Erythroblast (primary cell): ENCODE measurements around the gene PDE9A.
"Not testable (repeated sequence)": the region's sequence is repeated elsewhere in the genome, so short reads cannot be mapped to it uniquely, and the experiment has no call there.

ENCODE experiments used
- DNase-seq, 2 experiments: peaks; one replicate each; lab custom pipeline; 2025; lab: John Stamatoyannopoulos, UW
- GATA1 ChIP-seq: IDR thresholded peaks from 2 replicates; pipeline ENCODE4 v1.6.1; 2011; ENCODE audit warnings: low read depth, mild to moderate bottlenecking, control low read depth, low read length, moderate library complexity
- POLR2A ChIP-seq: IDR thresholded peaks from 2 replicates; pipeline ENCODE4 v1.6.1; 2011; ENCODE audit warnings: mild to moderate bottlenecking, low read length

Gene PDE9A

DNA sequence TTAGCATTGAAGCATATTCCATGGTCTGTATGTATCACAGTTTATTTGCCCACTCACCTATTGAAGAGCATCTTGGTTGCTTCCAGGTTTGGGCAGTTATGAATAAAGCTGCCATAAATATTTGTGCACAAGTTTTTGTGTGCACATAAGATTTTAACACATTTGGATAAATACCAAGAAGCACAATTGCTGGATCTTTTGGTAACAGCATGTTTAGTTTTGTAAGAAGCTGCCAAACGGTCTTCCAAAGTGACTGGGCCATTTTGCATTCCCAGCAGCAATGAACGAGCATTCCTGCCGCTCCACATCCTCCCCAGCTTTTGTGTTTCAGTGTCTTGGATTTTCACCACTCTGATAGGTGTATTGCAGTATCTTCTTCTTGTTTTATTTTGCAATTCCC lies 62.7 kb downstream of the PDE9A start:
- DNase-seq, result no peak
- no peak for TF ChIP-seq POLR2A
- no peak for TF ChIP-seq GATA1

DNA sequence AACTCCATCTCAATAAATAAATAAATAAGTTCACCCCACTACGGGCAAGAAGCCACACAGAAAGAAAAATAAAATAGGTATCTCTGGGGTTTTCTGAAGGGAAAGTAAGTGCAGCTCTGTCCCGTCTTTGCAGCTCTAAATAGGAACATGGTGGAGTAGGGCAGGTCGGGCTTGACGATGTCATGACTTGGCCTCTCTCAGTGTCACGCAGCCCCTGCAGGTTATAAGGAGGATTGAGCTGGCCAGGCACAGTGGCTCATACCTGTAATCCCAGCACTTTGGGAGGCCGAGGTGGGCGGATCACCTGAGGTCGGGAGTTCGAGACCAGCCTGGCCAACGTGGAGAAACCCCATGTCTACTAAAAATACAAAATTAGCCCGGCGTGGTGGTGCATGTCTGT lies 67.1 kb downstream of the PDE9A start:
- not testable (repeated sequence) for DNase-seq

DNA sequence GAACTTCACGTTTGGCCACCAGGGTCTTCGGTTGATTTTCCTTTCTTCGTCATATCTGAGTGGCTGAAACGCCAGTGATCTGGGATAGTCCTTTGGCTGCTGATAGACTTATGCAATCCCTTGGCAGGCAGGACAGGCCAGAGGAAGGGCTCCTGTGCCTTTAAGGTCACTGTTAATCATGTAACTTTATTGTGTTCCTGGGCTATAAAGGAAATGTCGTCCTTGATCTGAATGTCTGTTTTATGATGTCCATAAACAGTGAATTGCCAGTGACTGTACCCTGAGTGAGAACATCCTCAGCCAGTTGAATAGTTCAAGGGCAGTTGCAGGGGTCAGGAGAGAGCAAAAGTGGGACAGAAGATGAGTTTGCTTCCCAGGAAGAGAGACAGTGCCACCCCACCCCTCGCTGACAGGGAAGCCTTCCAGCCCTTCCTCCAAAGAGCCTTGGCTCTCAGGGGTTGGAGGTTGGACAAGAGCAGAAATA lies 68.0 kb downstream of the PDE9A start:
- DNase-seq, result no peak
- TF ChIP-seq POLR2A, result no peak
- no peak for TF ChIP-seq GATA1

DNA sequence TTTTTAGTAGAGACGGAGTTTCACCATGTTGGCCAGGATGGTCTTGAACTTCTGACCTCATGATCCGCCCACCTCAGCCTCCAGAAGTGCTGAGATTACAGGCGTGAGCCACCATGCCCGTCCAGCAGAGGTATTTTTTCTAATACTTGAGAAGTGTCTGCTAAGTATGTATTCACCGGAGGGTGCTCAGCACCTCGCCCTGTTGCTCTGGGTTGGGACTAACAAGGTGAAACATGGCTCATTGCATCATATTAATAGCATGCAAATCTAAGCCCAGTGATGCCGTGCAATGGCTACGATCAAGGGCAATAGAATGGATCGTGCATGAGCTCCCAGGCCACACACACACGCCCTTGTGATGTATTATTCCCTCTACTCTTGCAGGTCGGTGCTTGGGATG lies 68.7 kb downstream of the PDE9A start:
- no peak for DNase-seq
- no peak for TF ChIP-seq GATA1
- no peak for TF ChIP-seq POLR2A

DNA sequence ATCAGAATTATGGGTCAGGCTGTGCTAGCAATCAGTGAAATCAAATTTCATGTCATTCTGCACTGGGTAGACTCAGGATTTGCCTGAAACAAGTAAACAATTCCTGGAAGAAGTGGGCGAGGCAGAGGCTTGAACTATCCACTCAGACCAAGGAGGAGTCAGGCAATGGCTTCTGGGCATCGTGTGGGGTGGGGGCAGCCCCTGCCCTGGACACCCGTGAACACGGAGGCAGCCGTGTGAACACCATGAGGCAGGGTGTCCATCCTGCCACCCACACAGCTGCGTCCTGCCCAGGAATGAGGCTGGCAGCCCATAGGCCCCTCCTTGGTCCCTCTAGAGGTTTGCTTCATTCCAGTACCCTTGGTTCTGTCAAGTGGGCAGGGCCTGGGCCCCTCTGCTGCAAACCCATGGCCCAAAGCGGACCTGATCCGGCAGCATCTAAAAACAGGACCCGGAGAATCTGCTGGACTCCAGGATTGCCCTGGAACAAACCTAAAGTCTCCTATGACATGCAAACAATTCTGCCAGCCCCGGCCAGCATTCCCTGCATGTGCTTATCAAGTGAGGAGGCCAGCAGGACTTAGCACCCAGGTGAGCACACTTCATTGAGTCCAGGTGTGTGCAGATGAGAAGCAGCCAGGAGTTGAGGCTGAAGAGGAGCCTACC lies 69.5 kb downstream of the PDE9A start:
- DNase-seq, result no peak
- TF ChIP-seq GATA1 (no peak), POLR2A (no peak)

DNA sequence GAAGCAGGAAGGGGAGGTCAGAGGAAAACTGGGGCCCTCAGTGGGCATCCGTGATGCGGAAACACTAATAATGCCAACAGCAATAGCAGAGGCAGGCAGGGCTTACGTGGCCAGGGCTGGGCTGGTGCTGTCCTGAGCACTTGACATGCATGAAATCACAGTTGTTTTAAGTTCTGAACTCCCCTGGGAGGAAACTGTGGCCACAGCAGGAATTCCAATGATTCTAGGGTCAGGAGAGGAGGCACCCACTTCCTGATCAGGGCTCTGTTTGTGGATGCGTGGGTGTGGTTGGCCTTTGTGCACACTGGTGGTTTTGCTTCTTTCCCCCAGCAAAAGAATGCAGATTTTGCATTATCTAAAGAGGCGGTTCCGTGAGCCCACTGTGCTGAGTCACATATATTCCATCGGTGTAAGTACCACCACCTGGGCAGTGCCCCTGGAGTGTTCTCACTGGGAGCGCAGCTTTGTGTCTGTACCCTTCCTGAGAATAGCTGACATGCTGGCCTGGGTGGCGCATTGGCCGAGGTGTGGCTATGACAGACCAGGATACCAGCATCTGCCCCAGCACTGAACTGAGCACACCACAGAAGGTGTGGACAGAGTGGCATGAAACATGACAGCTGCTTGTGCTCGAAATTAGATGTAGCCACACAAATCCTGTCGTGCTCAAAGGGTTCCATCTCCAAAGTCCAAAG lies 71.0 kb downstream of the PDE9A start:
- no peak for DNase-seq
- TF ChIP-seq POLR2A, result no peak
- no peak for TF ChIP-seq GATA1

DNA sequence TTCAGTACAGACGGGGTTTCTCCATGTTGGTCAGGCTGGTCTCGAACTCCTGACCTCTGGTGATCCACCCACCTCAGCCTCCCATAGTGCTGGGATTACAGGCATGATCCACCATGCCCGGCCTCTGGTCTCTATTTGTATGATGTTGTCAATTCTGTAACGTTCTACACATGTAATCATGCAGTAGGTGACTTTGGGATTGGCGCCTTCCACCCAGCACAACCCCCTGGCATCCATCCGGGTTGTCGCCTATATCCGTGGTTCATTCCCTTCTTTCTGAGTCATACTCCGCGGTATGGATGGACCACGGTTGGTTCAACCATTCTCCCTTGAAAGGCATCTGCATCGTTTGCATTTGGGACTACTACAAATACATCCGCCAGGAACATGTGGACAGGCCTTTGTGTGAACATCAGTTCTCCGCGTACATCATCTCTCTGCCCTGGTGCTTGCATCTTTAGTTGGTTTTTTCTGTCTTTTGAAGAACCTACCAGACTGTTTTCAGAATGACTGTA lies 72.1 kb downstream of the PDE9A start:
- no peak for DNase-seq
- no peak for TF ChIP-seq GATA1
- no peak for TF ChIP-seq POLR2A

DNA sequence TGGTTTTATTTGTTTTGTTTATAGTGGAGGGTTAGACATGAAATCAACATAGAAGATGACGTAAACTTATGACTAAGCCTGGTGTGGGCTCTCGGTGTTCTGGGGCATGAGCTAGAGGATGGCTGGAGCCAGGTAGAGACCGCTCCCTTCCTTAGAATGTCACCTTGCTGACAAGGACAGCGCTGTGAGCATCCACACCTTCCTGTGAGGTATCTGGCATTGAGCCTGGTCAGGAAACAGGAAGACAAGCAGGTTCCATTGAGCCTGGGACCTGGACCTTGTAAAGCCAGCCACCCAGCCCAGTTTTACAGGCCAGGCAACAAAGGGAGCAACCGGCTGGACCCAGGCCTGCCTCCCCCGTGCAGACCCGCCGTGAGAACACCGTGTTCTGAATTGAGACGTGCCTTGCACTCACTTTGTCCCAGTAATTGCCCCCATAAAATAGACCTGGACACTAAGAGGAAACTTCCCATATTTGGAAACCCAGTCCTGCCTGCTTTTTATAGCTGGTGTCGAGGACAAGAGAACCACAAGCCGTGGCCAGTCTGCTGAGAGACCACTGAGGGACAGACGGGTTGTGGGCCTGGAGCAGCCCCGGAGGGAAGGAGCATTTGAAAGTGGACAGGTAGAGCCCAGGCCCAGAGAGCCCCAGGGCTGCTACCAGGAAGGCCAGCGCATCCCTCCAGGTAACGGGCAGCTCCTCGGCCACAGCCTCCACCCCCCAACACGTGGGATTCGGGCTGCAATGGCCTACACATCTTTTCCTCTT lies 78.0 kb downstream of the PDE9A start:
- no peak for DNase-seq
- TF ChIP-seq POLR2A, result no peak
- TF ChIP-seq GATA1, result no peak

DNA sequence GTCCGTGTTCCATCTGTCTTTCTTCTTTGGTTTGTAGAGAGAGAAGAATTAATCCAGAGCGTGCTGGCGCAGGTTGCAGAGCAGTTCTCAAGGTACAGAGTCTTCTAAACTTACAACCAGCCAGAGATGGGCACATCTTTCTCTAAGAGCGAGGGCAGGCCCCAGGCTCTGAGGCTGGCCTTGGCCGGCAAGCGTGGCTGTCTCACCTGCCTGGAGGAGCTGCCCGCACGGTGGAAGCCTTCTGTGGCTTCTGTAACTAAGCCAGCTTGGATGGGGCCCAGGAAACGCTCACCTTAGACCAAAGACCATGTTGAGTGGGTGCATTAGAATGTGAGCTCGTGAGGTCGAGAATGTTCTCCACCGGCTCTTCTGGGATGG lies 78.6 kb downstream of the PDE9A start:
- TF ChIP-seq POLR2A (no peak), GATA1 (no peak)
- no peak for DNase-seq

DNA sequence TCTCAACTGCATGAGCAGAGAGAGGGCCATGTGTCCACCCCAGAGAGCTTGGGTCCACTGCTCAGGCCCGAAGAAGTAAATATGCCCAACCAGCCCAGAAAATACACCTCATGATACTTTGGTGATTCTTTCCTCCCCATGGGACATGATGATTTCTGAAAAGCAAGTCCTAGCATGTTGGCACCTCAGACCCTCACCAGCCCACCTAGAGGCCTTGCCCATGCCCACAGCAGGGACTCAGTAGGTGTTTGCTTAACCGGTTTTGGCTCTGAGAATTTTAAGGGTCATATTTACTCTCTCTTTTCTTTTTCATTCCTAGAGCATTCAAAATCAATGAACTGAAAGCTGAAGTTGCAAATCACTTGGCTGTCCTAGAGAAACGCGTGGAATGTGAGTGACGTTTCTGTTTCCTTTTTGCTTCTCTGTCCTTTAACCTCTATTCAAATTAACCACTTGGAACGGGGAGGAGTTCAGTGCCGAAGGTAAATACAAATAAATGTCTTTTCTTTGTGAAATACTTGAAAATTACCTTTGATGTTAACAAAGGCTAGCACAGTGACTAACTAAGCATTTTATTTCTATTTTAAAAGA lies 79.7 kb downstream of the PDE9A start:
- no peak for DNase-seq
- TF ChIP-seq POLR2A (no peak), GATA1 (no peak)

DNA sequence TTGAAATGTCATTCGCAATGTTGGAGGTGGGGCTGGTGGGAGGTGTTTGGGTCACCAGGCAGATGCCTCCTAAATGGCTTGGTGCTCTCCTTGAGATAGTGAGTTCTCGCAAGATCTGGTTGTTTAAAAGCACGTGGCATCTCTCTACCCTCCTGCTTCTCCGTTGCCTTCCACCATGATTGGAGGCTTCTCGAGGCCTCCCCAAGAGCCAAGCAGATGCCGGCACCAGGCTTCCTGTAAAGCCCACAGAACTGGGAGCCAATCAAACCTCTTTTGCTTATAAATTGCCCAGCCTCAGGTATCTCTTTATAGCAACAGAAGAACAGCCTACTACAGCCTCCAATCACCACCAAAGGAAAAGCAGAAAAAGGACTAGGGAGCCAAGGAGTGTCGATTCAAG lies 80.5 kb downstream of the PDE9A start:
- TF ChIP-seq POLR2A (no peak), GATA1 (no peak)
- DNase-seq, result no peak

DNA sequence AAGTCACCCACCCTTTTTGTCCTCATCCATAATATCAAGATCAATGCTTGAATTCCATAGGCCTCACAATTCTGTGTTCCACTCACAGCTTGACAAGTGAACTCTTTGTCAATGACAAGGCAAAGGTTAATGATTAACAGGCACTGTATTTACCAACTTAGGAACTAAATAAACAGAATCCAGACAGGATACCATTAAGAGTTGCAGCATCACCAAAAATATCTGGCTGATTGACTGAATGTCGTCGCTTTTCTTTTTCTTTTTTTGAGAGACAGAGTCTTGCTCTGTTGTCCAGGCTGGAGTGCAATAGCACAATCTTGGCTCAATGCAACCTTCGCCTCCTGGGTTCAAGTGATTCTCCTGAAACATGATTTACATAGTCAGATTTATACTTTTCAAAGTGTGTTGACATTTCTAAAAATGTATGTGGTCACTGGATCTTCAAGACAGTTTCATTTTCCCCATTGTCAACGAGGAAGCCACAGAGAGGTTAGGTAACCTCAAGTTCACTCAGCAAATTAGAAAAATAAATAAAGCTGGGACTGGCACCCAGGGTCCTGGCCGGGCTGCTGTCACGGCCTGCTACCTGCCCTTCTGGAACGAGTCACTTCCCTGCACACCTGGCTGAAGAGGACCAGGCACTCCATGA lies 81.0 kb downstream of the PDE9A start:
- TF ChIP-seq POLR2A (no peak), GATA1 (no peak)
- no peak for DNase-seq

DNA sequence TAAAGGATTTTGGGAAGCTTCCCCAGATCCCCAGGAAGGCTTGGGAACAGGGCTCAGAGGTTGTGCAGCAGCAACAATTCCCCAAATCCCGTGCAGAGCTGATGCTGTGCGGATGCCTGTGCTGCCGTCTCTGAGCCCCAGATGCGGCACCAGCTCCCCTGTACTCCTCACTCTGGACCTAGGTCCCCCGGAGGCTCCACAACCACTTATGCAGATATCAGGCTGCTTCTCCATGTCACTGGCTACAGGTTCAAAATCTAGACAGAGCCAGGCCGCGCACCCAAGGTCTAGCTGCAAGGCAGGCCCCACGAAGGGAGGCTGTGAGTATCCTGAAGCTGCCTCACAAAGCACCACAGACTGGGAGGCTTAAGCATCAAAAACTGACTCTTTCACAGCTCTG lies 81.6 kb downstream of the PDE9A start:
- DNase-seq, result no peak
- TF ChIP-seq POLR2A (no peak), GATA1 (no peak)
